ENCODE measurements around the gene AZGP1. TPM values are rescaled to one million over a fixed set of nuclear protein-coding genes. Genes with fewer than 3 reads are reported as not detected.

The AZGP1 gene
- total RNA-seq, 1 donor from 2014 or later = not detected

- TF ChIP-seq CTCF (IDR thresholded peaks at IDR 0.05; ENCODE audit: unreplicated experiment) = no peak
- Mint-ChIP-seq H3K27ac (peak overlapping the region; percentile 64), H3K36me3 (ENCODE audit: insufficient read depth) (no peaks in the 10 kb centered on the region), H3K27me3 (no peaks in the 10 kb centered on the region), H3K9me3 (ENCODE audit: low read depth) (no peaks in the 10 kb centered on the region), H3K4me1 (ENCODE audit: low read depth) (peaks cover 43% of the 10 kb centered on the region), H3K4me3 (ENCODE audit: low read depth) (no peak overlapping the region)
- DNase-seq (ENCODE audit: low spot score, unreplicated experiment) = no peak
Observed at GRCh38 chr7:100007887-100008286, 32.1 kb upstream of the AZGP1 start.

DNA sequence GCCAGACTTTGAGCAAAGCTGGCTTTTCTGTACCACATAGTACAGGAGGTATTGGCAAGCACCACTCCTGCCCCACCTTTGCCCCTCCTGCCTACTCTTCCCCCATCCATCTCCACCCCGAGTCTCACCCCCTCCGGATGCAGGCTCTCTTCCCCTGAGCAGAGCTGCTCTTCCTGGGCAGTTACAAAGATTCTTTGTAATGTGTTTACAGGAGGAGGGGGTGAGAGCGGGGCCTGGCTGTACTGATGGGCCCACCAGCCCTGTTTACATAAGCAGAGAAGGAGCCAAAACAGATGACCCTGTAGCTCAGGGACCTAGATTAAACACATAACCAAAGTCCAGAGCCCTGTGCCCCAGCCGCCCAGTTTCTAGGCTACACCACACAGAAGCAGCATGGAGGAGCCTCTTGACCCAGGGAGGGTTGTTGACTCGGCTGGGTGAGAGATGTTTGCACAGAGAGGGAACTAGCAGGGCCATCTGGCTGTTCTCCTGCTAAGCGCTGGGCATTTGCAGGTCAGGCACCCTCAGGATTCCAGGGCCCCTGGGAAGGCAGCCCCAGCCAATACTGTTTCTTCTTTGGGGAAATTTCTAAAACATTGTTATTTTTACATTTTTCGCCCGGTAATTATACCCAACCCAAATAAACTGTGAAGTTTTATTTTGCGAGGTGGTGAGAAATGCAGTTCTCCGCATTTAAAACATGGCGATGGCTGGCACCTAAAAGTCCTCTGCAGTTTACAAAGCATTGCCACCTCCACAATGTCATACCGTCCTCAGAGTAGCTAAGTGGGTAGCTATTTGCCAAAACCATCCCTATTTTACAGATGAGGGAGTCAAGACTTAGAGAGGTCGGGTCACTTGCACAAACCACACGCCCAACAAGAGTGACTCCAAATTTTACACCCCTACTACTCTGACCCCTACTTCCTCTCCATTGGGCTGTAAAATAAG is 28.2 kb upstream of the AZGP1 start:
- DNase-seq (ENCODE audit: low spot score, unreplicated experiment) = peak; percentile 43
- no peak for TF ChIP-seq CTCF (IDR thresholded peaks at IDR 0.05; ENCODE audit: unreplicated experiment)
- H3K27ac Mint-ChIP-seq = peak overlapping the region; percentile 95
- H3K27me3 Mint-ChIP-seq = no peaks in the 10 kb centered on the region
- peaks cover 53% of the 10 kb centered on the region for H3K4me1 Mint-ChIP-seq (ENCODE audit: low read depth)
- peak overlapping the region; percentile 19 for H3K4me3 Mint-ChIP-seq (ENCODE audit: low read depth)
- H3K9me3 Mint-ChIP-seq (ENCODE audit: low read depth) = no peaks in the 10 kb centered on the region
- H3K36me3 Mint-ChIP-seq (ENCODE audit: insufficient read depth) = no peaks in the 10 kb centered on the region

DNA sequence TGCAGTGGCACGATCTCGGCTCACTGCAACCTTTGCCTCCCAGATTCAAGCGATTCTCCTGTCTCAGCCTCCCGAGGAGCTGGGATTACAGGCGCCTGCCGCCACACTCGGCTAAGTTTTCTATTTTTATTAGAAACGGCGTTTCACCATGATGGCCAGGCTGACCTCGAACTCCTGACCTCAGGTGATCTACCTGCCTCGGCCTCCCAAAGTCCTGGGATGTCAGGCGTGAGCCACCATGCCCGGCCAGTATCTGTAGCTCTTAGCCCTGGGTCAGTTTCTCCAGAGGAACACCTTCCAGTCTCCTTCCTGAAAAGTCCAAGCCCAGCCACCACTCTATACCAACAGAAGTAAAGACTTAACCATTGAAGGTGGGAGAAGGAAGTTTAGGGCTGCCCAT is 24.4 kb upstream of the AZGP1 start:
- Mint-ChIP-seq H3K27me3 (no peaks in the 10 kb centered on the region), H3K4me1 (ENCODE audit: low read depth) (peaks cover 37% of the 10 kb centered on the region), H3K36me3 (ENCODE audit: insufficient read depth) (no peaks in the 10 kb centered on the region), H3K27ac (peak overlapping the region; percentile 67), H3K4me3 (ENCODE audit: low read depth) (no peak overlapping the region), H3K9me3 (ENCODE audit: low read depth) (no peaks in the 10 kb centered on the region)
- DNase-seq (ENCODE audit: low spot score, unreplicated experiment) = no peak
- TF ChIP-seq CTCF (IDR thresholded peaks at IDR 0.05; ENCODE audit: unreplicated experiment) = no peak

GRCh38 chr7:99997545-99998137 is 21.8 kb upstream of the AZGP1 start:
- Mint-ChIP-seq H3K9me3 (ENCODE audit: low read depth) (no peaks in the 10 kb centered on the region), H3K4me1 (ENCODE audit: low read depth) (peaks cover 24% of the 10 kb centered on the region), H3K27ac (peak overlapping the region; percentile 23), H3K36me3 (ENCODE audit: insufficient read depth) (no peaks in the 10 kb centered on the region), H3K4me3 (ENCODE audit: low read depth) (peak overlapping the region; percentile 42), H3K27me3 (no peaks in the 10 kb centered on the region)
- DNase-seq (ENCODE audit: low spot score, unreplicated experiment) = no peak
- TF ChIP-seq CTCF (IDR thresholded peaks at IDR 0.05; ENCODE audit: unreplicated experiment) = no peak

GRCh38 chr7:99996755-99997544 is 21.1 kb upstream of the AZGP1 start:
- Mint-ChIP-seq H3K4me3 (ENCODE audit: low read depth) (peak overlapping the region; percentile 42), H3K27me3 (no peaks in the 10 kb centered on the region), H3K36me3 (ENCODE audit: insufficient read depth) (no peaks in the 10 kb centered on the region), H3K27ac (peak overlapping the region; percentile 23), H3K4me1 (ENCODE audit: low read depth) (peaks cover 24% of the 10 kb centered on the region), H3K9me3 (ENCODE audit: low read depth) (no peaks in the 10 kb centered on the region)
- no peak for TF ChIP-seq CTCF (IDR thresholded peaks at IDR 0.05; ENCODE audit: unreplicated experiment)
- DNase-seq (ENCODE audit: low spot score, unreplicated experiment) = no peak

All from progenitor cell of endocrine pancreas (in vitro differentiated cells).